GM12891 (cell line): ENCODE results near the gene RETSAT.
"Not testable (repeated sequence)": the region's sequence is repeated elsewhere in the genome, so short reads cannot be mapped to it uniquely, and the experiment has no call there.

Experiments used
- DNase-seq: peaks from one replicate; pipeline ENCODE4 v3.0.0; 2011; ENCODE audit warnings: low spot score; ENCODE audit not compliant: insufficient read length
- FAIRE-seq: peaks from 2 replicates; lab custom pipeline; 2011; peaks lifted over from hg19 to GRCh38; lab: Jason Lieb, UNC
- PAX5 ChIP-seq: IDR thresholded peaks from 2 replicates; pipeline ENCODE4 v1.6.1; 2011; ENCODE audit warnings: low read length, moderate library complexity, mild to moderate bottlenecking; ENCODE audit not compliant: insufficient read depth, severe bottlenecking
- POLR2A ChIP-seq: IDR thresholded peaks from 2 replicates; pipeline ENCODE4 v1.6.1; 2011; ENCODE audit warnings: low read depth, low read length, control low read depth
- POLR2AphosphoS5 ChIP-seq: IDR thresholded peaks from 2 replicates; pipeline ENCODE4 v1.6.1; 2011; ENCODE audit warnings: low read depth, low read length, control low read depth
- POU2F2 ChIP-seq: IDR thresholded peaks from 2 replicates; pipeline ENCODE4 v1.6.1; 2011; ENCODE audit warnings: low read depth, mild to moderate bottlenecking, control low read depth, low read length, moderate library complexity
- SPI1 ChIP-seq: IDR thresholded peaks from 2 replicates; pipeline ENCODE4 v1.6.1; 2011; ENCODE audit warnings: low read depth, low read length, control low read depth
- TAF1 ChIP-seq: IDR thresholded peaks from 2 replicates; pipeline ENCODE4 v1.6.1; 2011; ENCODE audit warnings: low read depth, low read length, control low read depth

Gene RETSAT

DNA sequence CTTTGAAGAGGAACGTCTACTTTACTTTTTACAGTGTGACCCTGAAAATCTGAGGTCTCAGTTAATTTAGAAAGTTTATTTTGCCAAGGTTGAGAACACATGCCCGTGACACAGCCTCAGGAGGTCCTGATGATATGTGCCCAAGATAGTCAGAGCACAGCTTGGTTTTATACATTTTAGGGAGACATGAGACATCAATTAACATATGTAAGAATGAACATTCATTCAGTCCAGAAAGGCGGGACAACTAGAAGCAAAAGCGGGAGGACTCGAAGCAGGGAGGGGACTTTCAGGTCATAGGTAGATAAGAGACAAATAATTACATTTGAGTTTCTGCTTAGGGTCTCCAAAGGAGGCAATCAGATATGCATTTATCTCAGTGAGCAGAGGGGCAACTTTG is 23.9 kb upstream of the RETSAT start:
- TF ChIP-seq PAX5 (no peak), TAF1 (no peak), POLR2A (no peak), SPI1 (no peak), POLR2AphosphoS5 (no peak), POU2F2 (no peak)
- FAIRE-seq = no peak
- no peak for DNase-seq

GRCh38 chr2:85377083-85377482 is 22.8 kb upstream of the RETSAT start:
- no peak for DNase-seq
- no peak for TF ChIP-seq PAX5
- TF ChIP-seq POU2F2 = no peak
- FAIRE-seq = no peak

DNA sequence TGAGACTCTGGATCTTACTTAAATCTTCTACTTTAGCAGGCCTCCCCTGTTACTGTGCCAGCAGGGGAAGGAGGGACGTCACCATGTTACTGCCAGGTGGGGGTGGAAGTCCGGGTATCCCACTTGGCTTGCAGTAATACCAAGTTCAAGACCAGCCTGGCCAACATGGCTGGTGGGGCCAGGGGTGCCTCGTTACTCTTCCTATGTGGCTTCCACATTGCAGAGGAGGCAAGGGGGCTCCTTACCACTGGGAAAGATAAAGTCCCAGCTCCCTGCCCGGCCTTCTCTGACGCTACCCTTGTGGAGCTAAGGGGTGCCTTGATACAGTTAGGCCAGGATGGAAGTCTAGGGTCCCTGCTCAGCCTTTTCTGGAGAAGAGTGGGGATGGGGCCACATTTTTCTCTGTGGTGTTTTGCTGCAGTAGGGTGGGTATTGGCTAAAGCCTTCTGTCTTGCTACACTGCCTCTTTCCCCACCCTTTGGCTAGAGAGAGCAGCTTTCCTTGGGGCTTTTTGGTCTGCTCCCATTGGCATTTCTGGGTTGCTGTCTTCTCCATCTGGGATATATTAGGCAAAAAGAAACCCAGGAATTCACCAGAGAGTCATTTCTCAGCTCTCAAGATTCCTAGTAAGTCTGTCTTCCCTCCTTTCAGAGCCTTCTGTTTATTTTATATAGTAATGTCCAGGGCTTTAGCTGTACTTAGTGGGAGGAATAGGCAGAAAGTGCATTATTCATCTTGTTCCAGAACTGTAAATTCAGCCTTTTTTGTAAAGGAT is 22.1 kb upstream of the RETSAT start:
- no peak for DNase-seq
- FAIRE-seq = no peak

DNA sequence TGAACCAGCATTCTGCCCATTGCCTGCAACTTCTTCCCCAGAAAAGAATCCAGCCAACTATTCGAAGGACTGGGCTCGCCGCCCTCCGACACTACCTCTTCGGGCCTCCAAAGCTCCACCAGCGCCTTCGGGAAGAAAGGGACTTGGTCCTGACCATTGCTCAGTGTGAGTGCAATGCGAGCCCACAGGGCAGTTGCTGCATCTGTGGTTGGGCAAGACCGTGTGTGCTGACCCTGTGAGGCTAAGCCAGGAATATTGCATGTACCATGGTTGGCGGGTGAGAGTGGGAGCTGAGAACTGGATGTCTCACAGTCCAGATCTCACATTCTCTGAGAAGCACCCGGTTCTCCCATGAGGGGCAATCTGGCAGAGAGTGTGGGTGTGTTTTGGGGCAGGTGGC is 16.7 kb upstream of the RETSAT start:
- no peak for FAIRE-seq
- DNase-seq = no peak
- TF ChIP-seq POLR2AphosphoS5 (no peak), PAX5 (no peak), SPI1 (no peak), POLR2A (no peak), POU2F2 (no peak), TAF1 (no peak)

More for the DNA sequence above, 22.1 kb upstream of the RETSAT start:
- TF ChIP-seq PAX5 = no peak
- no peak for TF ChIP-seq TAF1
- no peak for TF ChIP-seq POLR2AphosphoS5
- TF ChIP-seq POU2F2 = no peak
- TF ChIP-seq SPI1 = no peak
- no peak for TF ChIP-seq POLR2A

GRCh38 chr2:85369500-85369899 is 15.2 kb upstream of the RETSAT start:
- TF ChIP-seq POU2F2 = no peak
- no peak for TF ChIP-seq POLR2AphosphoS5
- no peak for TF ChIP-seq POLR2A
- TF ChIP-seq TAF1 = no peak
- TF ChIP-seq PAX5 = no peak
- TF ChIP-seq SPI1 = no peak
- DNase-seq (no peak), FAIRE-seq (no peak)

DNA sequence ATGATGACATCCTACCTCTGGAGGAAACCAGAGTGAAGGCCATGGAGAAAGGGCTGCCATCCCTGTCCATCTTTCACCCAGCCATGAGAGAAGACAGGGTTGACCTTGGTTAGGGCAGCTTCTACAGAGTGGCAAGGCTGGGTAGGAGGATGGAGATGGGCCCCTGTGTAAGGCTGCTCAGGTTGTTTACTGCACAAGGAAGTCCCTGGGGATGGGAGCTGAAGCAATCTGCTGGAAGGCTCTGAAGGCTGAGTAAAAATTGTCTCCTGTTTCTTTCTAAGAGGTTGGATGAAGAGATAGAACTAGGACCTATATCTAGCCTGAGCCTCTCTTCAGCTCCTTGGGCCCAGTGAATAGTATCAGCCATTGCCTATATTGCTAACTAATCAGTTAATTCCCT is 14.6 kb upstream of the RETSAT start:
- FAIRE-seq (no peak), DNase-seq (no peak)
- TF ChIP-seq SPI1 = no peak
- TF ChIP-seq POLR2AphosphoS5 = no peak
- no peak for TF ChIP-seq POU2F2
- no peak for TF ChIP-seq POLR2A
- no peak for TF ChIP-seq TAF1
- TF ChIP-seq PAX5 = no peak

- TF ChIP-seq POLR2A (no peak), POU2F2 (no peak), SPI1 (no peak), POLR2AphosphoS5 (no peak), PAX5 (no peak), TAF1 (no peak)
- FAIRE-seq (no peak), DNase-seq (no peak)
Measured at GRCh38 chr2:85367180-85367579, 12.9 kb upstream of the RETSAT start.

GRCh38 chr2:85362653-85363387 is 8.5 kb upstream of the RETSAT start:
- DNase-seq, FAIRE-seq: not testable (repeated sequence)

GRCh38 chr2:85357736-85358135 is 3.4 kb upstream of the RETSAT start:
- TF ChIP-seq POLR2A (no peak), POU2F2 (no peak), SPI1 (no peak), POLR2AphosphoS5 (no peak), PAX5 (no peak)
- no peak for DNase-seq

GRCh38 chr2:85356186-85356585 is 1.9 kb upstream of the RETSAT start:
- FAIRE-seq = no peak
- TF ChIP-seq POU2F2 (no peak), PAX5 (no peak), POLR2A (no peak), POLR2AphosphoS5 (no peak), TAF1 (no peak), SPI1 (no peak)
- no peak for DNase-seq

More at GRCh38 chr2:85357736-85358135, 3.4 kb upstream of the RETSAT start:
- no peak for FAIRE-seq
